Right renal pelvis (tissue), 4 donors: Measurements from ENCODE around the gene UNK. TPM values are rescaled to one million over a fixed set of nuclear protein-coding genes. Genes with fewer than 3 reads are reported as not detected.

Source experiments
- DNase-seq, 4 donors: peaks; one replicate each; pipeline ENCODE4 v3.0.0-alpha.2; 2013; ENCODE audit warnings: low read depth in 4 of 4, low spot score in 3 of 4, missing footprints in 1 of 4
- polyA plus RNA-seq, 4 donors: library from polyadenylated mRNA; unstranded; fragments of 120-200 nt; gene quantifications; one replicate each; pipeline ENCODE4 v1.2.1, GENCODE V29; 2013; ENCODE audit not compliant: insufficient read length in 4 of 4

Gene UNK
- polyA plus RNA-seq, 4 donors, result 34.5 to 39.2 (median 35.8) TPM

DNA sequence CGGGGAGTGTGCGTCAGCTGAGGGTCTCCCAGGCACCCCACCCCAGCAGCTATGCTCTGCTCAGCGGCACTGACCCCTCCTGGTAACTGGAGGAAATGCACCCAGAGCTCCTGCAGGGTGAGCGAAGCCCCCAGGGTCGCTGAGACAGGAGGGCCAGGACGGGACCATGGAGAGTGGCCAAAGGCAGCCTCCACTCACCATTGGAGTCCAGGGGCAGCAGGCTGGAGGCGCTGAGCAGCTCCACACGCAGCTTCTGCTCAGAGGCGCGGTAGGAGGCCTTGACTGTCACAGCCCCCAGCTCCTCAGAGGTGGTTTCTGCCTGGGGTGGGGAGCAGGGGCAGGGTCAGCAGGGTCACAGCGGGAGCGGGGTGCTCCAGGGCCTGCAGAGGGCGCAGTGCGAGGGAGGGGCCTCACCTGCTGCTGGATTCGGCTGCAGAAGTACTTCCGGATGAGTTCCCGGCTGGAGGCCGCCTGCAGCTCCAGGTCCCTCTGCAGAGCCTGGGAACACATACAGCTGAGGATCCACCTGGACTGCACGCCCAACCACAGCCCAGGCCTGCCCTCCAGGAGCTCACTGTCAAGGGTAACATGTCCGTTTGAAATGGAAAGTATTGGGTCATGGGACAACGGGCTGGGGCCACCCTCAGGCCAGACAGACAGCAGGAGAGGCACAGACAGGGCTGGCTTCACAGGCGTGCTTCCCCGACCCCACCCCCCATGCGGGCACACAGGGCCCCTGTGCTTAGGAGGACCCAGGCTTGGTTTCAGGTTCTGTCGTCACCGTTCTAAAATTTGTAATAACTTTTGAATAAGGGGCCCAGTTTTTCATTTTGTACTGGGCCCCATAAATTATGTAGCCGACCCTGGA, 45.8 kb downstream of the UNK start:
- no peak for DNase-seq

DNA sequence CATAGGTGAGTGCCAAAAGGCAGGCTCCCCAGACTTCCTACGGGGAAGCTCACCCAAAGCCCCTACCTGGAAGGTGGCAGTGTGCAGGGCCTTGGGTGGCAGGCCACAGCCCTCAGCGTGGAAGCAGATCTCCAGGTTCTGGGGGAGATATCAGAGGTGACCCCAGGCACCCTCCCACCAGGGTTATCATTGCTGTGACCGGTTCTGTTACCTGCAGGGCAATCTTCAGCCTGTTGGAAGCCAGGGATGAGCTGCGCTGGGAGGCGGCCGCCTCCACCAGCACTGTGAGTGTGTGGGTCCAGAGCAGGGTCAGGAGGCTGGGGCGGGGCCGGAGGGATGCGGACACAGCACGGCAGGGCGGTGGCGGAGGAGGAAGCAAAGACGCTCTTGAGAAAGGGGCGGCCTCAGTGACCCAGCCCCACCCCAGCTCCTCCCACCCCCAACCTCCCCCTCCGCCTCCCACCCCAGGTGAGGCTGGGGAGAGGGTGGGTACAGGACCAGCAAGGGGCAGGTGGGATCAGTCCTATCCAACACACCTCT, 46.5 kb downstream of the UNK start:
- no peak for DNase-seq

DNA sequence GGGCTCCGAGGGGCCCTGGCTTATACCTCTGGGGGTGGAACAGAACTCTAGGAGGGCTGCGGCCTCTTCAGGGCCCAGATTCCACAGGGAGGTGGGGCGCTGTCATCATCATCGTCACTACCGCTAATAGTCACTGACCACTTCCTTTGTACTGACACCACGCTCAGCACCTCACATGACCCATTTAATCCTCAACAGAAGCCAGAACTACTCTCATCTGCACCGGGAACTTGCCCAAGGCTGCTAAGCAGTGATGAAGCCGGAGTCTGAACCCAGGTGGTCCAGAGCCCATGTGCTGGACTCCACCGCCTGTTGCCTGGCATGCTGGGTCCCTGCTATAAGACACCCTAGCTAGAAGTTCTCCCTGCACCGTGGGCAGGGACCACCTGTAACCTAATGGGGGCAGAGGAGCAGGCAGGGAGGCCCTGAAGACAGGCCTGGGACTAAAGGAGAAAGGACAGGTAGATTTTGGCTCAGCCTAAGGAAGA, 47.6 kb downstream of the UNK start:
- no peak for DNase-seq

DNA sequence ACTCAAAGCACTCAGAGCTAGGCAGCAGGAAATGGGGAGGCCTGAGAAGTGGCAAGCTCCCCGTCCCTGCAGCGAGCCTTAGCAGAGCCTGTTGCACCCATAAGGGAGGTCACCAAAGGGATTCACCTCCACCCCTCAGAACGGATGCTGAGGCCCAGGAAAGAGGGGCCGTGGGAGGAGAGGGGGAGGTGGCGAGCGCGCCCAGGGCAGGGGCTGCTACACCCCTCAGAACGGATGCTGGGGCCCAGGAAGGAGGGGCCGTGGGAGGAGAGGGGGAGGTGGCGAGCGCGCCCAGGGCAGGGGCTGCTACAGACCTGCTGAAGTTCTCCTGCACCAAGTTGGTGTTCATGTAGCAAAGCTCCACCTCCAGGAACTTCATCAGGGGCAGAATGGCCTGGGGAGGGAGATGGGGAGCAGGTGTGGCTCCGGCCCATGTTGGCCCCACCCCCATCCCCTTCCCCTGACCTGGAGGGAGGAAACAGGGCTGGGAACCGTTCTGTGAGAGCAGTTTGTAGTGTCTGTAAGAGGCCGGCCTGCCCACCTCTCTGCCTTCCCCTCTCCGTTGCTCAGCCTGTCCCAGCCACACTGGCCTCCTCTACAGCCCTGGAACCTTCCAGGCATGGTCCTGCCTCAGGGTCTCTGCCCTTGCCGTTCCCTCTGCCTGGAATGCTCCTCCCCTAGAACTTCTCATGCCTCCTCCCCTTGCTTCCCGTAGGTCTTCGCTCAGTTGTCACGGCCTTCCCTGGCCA, 48.2 kb downstream of the UNK start:
- no peak for DNase-seq

DNA sequence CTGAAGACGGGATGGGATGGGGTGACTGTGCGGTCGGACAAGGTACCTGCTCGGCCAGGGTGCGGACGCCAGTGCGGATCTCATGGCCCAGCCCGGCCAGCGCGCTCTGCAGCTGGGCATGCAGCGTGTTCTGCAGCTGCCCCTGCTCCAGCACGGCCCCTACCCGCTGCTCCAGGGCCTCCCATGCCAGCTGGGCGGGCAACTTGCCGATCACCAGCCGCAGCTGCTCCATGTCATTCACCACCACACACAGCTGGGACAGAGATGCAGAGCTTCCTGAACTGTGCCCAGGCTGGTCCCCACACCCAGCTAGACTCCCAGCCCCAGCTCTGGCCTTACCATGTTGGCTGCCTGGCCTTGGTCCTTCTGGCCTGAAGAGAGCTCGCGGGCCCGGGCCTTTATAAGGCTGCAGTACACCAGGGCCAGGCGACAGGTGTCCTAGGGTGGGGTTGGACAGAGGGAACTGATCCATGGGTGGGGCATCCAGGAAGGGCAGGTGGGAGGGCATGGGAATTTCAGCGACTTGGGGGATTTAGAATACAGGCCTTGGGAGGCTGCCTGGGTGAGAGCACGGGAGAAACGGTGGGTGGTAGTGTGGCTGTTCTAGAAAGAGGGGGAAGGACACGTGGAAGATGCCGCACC, 49.8 kb downstream of the UNK start:
- no peak for DNase-seq

DNA sequence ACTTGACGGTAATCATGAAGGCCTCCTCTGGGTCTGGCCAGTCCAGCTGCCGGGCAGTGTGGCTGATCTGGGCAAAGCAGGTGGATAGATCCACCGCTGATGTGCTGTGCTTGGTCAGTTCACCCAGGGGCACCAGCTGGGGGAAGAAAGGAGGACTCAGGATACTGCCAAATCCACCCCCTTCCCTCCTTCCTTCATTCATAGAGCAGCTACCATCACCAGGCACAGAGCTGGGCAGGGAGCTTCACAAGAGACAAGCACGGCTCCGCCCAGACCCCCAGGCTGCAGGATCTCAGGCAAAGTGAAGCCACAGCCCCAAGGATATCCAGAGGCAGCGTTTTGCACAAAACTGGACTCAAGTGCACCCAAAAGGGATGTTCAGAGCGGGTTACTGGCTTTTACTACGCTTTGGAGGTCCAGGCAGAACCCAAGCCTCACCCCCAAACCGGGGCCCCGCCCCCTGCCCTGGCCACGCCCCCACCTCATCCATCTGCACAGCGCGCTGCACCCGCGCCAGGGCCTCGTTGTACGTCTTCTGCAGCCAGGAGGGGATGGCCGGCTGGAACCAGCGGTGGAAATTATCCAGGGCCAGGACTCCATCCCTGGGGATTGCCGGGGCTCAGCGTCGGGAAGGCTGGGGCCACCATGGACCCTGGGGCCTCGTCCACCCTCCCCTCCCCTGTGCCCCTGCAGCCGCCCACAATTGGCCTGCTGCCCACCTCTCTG, 50.5 kb downstream of the UNK start:
- DNase-seq, result no peak

DNA sequence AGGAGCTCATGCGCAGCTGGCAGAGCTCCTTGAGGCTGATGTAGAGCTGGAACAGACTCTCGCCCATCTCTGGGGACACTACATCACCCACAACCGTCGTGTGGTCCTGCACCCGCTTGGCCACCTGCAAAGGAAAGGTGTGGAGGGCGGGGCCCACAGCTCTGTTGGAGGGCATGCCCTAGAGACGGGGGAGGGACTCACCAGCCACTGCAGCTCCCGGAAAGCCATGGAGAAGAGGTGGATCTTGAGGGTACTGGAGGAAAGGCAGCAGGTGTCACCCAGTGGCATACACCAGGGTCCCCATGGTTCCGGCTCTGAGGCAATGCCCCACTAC, 51.0 kb downstream of the UNK start:
- DNase-seq, result no peak

DNA sequence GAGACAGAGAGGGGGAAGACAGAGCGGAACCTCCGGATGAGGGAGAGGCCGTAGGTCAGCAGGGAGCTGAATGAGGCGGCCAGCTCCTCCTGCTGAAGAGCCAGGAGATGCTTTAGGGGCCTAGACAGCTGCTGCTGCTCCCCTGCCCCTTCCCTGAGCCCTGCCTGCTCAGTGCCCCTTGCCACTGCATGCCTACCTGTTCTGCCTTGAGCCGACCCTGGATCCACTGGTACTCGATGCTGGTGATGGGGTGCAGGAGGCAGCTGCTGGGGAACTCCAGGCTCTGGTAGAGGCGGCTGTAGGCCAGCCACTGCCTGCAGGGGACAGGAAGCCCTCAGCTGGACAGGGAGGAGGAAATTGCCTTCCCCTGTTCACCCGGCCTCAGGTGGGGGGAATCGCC, 52.0 kb downstream of the UNK start:
- no peak for DNase-seq

DNA sequence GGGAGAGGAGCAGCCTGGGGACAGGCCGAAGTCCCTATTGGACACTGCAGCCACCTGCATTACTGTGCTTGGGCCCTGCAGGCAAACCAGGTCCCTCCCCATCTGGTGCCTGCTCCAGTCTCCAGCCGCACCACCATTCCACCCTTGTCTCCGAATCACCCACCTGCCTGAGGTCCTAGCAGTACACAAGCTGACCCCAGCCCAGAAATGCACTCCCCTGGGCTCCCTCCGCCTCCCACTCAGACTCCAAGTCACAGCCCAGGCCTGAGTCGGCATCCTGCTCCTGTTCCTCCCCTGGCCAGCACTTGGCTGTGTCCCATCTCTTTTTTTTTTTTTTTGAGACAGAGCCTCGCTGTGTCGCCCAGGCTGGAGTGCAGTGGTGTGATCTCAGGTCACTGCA, 53.3 kb downstream of the UNK start:
- no peak for DNase-seq

DNA sequence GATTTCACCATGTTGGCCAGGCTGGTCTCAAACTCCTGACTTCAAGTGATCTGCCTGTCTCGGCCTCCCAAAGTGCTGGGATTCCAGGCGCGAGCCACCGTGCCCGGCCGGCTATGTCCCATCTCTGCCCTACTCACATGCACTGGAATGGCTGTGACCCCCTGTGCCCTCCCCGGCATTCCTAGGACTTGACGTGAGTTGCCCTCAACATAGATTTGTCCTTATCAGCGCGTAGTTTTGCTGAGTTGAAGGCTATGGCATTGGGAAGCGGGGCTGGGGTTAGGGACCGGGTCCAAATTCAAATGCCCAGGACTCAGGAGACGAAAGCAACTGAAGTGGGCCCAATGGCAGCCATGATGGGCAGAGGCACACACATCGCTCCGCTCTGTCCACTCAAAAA, 53.8 kb downstream of the UNK start:
- no peak for DNase-seq

DNA sequence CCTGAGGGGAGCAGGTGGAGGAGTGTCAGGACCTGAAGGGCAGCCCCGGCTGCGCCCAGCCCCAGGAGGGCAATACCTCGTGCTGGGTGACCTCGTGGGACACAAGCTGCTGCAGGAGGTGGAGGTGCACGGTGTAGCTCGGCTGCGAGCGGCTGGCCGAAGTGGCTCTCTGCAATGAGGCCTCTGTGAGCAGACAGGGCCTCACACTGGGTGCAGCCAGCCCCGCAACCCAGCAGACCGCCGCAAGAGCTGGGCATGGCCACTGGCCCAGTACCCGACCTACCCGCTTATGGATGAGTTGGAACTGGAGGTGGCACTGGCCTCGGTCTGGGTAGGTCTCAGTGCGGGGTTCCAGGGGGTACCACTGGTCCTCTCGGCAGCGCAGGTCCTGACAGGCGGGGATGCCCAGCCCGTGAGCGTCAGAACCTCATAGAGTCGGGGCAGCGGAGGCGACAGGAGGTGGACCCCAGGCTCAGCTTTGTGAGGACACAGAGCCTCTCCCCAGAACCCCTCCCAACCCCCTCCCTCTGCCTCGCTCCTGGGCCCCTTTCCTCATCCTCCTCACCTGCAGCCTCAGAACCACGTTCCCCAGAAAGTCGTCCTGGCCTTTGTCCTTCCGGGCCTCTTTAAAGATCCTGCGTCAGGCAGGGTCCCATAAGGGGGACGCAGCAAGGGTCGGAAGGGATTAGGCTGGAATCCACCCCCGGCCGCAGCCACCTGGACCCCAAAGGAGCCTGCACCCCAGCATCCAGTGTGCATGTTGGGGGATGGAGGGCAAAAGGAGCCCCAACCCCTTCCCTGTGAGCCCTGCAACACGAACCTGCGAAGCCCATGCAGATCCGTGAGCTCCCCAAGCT, 55.6 kb downstream of the UNK start:
- DNase-seq, result no peak

DNA sequence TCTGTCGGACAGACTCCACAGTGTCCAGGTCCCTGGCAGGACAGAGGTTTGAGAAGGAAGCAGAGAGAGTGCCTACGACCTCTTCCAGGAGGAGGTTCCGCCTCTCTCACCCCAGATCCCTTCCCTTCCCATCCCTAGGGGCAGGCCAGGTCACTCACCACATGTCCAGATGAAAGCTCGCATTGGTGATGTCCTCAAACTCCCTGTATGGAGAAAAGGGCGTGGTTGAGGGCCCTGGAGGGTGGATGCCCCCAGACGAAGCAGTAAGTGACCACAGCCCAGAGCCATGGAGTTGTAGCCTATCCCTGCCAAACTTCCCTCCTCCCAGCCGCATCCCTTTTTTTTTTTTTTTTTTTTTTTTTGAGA, 56.2 kb downstream of the UNK start:
- no peak for DNase-seq

DNA sequence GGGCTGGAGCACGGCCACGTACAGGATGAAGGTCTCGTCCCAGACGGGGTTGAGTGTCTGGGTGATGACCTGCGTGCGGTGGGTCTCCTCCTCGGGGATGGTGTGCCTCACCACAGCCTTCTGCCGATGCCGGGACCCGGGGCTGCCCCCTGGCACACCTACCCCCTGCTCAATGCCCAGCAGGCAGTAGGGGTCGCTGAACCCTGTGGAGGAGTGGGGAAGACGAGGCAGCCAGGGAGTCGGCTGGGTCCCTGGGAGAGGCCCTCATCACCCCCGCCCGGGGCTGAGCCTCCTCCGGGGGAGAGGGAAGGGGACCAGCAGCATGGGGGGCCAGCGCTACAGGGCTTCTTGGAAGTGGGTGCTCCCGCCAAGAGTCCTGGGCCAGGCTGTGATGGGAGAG, 57.8 kb downstream of the UNK start:
- DNase-seq, result no peak

DNA sequence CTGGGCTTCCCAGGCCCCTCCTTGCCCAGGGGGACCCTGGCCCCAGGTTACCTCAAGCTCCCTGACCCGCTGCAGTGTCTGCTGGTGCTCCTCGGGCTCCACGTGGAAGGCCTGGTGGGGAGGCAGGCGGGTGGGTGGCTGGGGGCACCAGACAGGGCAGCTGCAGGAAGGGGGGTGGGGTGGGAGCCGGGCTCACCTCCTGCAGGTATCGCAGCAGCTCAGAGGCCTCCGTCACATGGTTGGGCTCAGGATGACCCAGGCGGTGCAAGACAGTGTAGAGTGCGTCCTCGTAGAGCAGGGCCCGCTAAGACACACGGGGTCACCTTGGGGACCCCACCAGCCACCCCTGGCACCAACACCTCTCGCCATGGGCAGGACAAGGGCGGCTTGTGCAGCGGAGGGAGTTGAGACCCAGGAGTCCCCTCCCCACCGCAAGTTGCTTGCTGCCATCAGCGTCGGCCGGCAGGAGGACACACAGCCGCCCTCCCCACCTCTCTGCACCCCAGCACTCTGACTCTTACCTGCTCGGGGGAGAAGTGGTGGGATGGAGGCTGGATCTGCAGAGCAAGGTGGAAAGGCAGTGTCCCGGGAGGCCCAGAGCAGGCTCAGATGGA, 58.5 kb downstream of the UNK start:
- no peak for DNase-seq

DNA sequence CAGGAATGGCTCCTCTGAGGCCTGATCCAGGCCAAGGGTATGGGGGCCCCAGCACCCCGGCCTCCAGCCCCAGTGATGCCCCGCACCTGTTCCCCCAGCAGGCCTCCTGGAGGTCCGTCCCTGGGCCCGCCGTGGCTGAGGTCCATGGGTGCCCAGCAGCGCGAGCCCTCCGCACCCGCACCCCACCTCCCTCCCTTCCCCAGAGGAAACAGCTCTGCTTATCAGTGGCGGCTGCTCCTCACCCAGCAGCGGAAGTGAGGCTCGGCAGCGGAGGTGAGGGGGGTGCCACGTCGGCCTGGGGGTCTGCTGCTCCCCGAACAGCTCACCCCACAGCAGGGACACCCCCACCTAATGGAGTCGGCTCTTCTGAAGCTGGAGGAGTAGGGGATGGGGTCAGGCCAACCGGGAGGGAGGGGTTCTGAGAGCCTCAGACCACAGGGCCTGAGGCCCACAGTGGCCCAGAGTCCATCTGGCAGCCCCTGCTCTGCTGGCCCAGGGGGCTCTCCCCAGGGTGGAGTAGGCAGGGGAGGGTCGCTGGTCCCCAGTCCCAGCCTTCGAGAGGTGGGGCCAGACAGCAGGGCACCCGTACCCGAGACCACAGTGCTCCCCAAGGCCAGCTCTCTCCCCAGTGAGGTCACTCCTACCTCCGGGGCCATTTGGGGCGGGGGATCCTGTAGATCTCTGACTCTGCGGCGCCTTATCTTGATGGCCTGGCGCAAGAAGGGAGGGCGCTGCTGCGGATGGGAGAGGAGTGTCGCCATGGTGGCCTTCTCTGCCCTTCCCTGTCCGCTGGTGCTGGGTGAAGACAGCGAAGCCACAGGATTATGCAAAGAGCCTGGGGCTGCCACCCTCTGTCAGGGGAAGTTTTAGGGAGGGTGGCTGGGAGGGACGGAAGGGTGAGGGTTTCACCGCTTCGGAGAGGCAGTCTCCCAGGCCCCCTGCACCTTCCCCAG, 59.2 kb downstream of the UNK start, which contains the start of gene UNC13D:
UNC13D (minus strand) TSS at position 828 of the 953 bp plus-strand sequence; CDS start at position 761, 67 bp downstream.
- no peak for DNase-seq

DNA sequence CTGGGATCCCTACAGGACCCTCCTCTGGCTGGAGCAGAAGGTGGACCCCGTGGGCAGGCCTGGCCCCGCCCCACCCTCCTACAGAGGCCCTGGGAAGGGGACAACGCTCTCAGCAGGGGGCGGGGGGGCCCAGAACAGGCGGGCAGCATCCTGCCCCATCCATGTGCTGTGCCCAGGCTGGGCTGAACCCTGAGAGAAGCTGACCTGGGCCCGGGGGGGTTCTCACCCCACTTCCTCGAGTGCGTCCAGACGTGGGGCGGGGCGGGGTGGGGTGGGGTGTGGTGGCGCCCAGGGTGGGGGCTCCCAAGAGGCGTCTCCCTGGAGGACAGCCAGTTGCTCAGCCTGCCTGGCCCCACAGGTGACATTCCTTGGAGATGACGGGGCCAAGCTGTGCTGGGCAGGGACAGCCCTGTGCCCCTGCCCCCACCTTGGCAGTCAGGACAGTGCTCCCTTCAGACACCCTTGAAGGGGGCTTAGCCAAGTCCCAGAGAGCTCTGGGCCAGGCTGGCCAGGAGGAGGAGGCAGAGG, 60.0 kb downstream of the UNK start:
- no peak for DNase-seq

DNA sequence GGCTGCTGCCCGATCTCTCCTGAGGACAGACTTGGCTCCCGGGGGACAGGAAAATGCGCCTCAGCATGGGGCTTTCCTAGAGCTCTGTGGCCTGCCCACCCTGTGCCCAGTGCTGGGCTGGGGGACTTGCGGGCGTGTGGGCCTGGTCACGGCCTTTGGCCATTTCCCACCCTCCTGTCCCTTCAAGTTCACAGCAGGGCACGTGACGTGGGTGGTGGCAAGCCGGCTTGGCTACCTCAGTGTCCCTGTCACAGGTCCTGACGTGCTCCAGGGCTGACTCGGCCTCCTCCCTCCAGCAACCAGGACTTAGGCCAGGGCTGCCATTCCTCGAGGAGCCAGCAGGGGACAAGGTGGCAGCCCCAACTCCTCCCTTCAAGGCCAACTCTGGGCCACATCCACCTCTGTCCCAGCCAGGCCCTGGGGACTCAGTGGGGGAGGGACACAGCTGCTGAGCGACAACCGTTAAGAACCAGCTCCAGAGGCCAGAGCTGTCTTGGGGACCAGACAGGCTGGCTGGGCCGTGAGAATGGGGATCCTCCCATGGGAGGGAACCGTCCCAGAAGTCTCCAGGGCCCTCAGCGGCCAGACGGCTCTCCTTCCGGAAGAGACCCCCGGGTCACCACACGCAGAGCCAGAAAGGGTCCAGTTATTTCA, 60.6 kb downstream of the UNK start:
- DNase-seq, result no peak
